ENCODE results near the gene HEBP2.

HEBP2 gene

GRCh38 chr6:138454981-138455706, 51.1 kb downstream of the HEBP2 start:
- DNase-seq (ENCODE audit: low read depth, low spot score): peak; percentile 4

GRCh38 chr6:138455746-138456400, 51.9 kb downstream of the HEBP2 start:
- no peak for DNase-seq (ENCODE audit: low read depth, low spot score)

GRCh38 chr6:138456401-138456790, 52.4 kb downstream of the HEBP2 start:
- DNase-seq (ENCODE audit: low read depth, low spot score): no peak

GRCh38 chr6:138461647-138462046, 57.6 kb downstream of the HEBP2 start:
- DNase-seq (ENCODE audit: low read depth, low spot score): no peak

- DNase-seq (ENCODE audit: low read depth, low spot score): no peak
Observed at GRCh38 chr6:138464085-138464484, 60.1 kb downstream of the HEBP2 start.

GRCh38 chr6:138465007-138465645, 61.1 kb downstream of the HEBP2 start:
- no peak for DNase-seq (ENCODE audit: low read depth, low spot score)

- no peak for DNase-seq (ENCODE audit: low read depth, low spot score)
Observed at GRCh38 chr6:138467901-138468300, 63.9 kb downstream of the HEBP2 start.

GRCh38 chr6:138468320-138469015, 64.4 kb downstream of the HEBP2 start:
- no peak for DNase-seq (ENCODE audit: low read depth, low spot score)
